ENCODE results near the gene SAFB.

Gene SAFB

DNA sequence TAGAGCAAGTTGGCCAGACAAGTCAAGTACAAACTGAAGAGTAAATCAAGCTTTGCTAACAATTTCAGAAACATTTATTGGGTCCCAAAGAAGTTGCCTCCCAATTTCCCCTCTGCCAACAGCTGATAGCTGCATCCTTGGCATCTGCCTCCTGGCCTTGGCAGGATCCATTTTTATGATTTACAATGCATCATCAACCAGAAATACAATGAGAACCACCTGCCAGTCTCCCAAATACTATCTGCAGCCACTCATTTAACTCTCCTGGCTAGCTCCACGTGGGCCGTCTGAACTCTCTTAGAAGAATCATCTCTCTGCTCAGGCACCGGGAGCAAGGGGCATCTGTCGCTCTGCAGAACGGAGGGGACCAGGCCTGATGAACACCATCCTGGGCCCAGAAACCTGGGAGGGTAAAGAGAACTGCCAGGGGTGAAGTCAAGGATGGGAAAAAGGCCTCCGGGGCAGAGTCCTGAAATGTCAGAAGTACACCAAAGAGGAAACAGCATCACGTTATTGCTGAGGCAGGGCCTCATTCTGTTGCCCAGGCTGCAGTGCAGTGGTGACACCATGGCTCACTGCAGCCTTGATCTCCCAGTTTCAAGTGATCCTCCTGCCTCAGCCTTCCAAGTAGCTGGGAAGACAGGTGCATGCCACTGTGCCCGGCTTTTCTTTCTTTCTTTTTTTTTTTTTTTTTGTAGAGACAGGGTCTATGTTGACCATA, 94.5 kb downstream of the SAFB start:
- no peak overlapping the region for H3K4me3 ChIP-seq (replicated peaks; ENCODE audit: low read depth, low read length)
- DNase-seq (ENCODE audit: low read depth) = no peak
- TF ChIP-seq, protein P1, sequence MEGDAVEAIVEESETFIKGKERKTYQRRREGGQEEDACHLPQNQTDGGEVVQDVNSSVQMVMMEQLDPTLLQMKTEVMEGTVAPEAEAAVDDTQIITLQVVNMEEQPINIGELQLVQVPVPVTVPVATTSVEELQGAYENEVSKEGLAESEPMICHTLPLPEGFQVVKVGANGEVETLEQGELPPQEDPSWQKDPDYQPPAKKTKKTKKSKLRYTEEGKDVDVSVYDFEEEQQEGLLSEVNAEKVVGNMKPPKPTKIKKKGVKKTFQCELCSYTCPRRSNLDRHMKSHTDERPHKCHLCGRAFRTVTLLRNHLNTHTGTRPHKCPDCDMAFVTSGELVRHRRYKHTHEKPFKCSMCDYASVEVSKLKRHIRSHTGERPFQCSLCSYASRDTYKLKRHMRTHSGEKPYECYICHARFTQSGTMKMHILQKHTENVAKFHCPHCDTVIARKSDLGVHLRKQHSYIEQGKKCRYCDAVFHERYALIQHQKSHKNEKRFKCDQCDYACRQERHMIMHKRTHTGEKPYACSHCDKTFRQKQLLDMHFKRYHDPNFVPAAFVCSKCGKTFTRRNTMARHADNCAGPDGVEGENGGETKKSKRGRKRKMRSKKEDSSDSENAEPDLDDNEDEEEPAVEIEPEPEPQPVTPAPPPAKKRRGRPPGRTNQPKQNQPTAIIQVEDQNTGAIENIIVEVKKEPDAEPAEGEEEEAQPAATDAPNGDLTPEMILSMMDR (IDR thresholded peaks at IDR 0.05; ENCODE audit: low read length, missing control alignments) = no peak

Measured in fibroblast of pulmonary artery (primary cell).